BE2C (cell line): ENCODE measurements around the gene PIGH.

Experiments
- DNase-seq: peaks from one replicate; pipeline ENCODE4 v3.0.0-alpha.2; 2020
- H3K27me3 ChIP-seq: fragments of 250-450 bp; sonication (Bioruptor Pico); 2 replicates; pipeline ENCODE4 v1.5.1; 2020; ENCODE audit warnings: mild to moderate bottlenecking
- H3K36me3 ChIP-seq: fragments of 250-450 bp; sonication (Bioruptor Pico); 2 replicates; pipeline ENCODE4 v1.5.1; 2020; ENCODE audit warnings: mild to moderate bottlenecking
- H3K4me1 ChIP-seq: fragments of 250-450 bp; sonication (Bioruptor Pico); 2 replicates; pipeline ENCODE4 v1.5.1; 2020
- H3K4me3 ChIP-seq: 2 replicates; pipeline ENCODE4 v1.5.1; 2011; ENCODE audit warnings: low read depth, low read length
- H3K9me3 ChIP-seq: fragments of 250-450 bp; sonication (Bioruptor Pico); 2 replicates; pipeline ENCODE4 v1.5.1; 2020
- CTCF ChIP-seq: IDR thresholded peaks from 2 replicates; pipeline ENCODE4 v1.5.1; 2012; ENCODE audit warnings: mild to moderate bottlenecking, low read depth, low read length

The PIGH gene

GRCh38 chr14:67571275-67571990 lies 28.6 kb downstream of the PIGH start:
- H3K36me3 ChIP-seq = no peaks in the 10 kb centered on the region
- no peaks in the 10 kb centered on the region for H3K4me1 ChIP-seq
- H3K4me3 ChIP-seq = no peak overlapping the region
- TF ChIP-seq CTCF = peak; percentile 98
- no peaks in the 10 kb centered on the region for H3K9me3 ChIP-seq
- peak; percentile 73 for DNase-seq
- H3K27me3 ChIP-seq = no peaks in the 10 kb centered on the region

- Histone ChIP-seq H3K4me3 (no peak overlapping the region), H3K27me3 (no peaks in the 10 kb centered on the region), H3K9me3 (no peaks in the 10 kb centered on the region), H3K4me1 (no peaks in the 10 kb centered on the region), H3K36me3 (no peaks in the 10 kb centered on the region)
- TF ChIP-seq CTCF = no peak
- no peak for DNase-seq
Measured at GRCh38 chr14:67570453-67570852, 29.6 kb downstream of the PIGH start.

- Histone ChIP-seq H3K4me3 (no peak overlapping the region), H3K9me3 (no peaks in the 10 kb centered on the region), H3K27me3 (no peaks in the 10 kb centered on the region), H3K36me3 (no peaks in the 10 kb centered on the region), H3K4me1 (no peaks in the 10 kb centered on the region)
- TF ChIP-seq CTCF = no peak
- no peak for DNase-seq
Measured at GRCh38 chr14:67569651-67570290, 30.3 kb downstream of the PIGH start.

GRCh38 chr14:67569011-67569650 lies 30.9 kb downstream of the PIGH start:
- no peaks in the 10 kb centered on the region for H3K9me3 ChIP-seq
- H3K4me1 ChIP-seq = no peaks in the 10 kb centered on the region
- TF ChIP-seq CTCF = no peak
- no peaks in the 10 kb centered on the region for H3K36me3 ChIP-seq
- peak; percentile 34 for DNase-seq
- no peaks in the 10 kb centered on the region for H3K27me3 ChIP-seq
- no peak overlapping the region for H3K4me3 ChIP-seq

GRCh38 chr14:67567654-67568053 lies 32.4 kb downstream of the PIGH start:
- H3K36me3 ChIP-seq = no peaks in the 10 kb centered on the region
- no peaks in the 10 kb centered on the region for H3K27me3 ChIP-seq
- no peak for TF ChIP-seq CTCF
- no peaks in the 10 kb centered on the region for H3K4me1 ChIP-seq
- no peaks in the 10 kb centered on the region for H3K9me3 ChIP-seq
- no peak for DNase-seq
- H3K4me3 ChIP-seq = no peak overlapping the region

GRCh38 chr14:67566908-67567307 lies 33.2 kb downstream of the PIGH start:
- no peaks in the 10 kb centered on the region for H3K36me3 ChIP-seq
- no peaks in the 10 kb centered on the region for H3K9me3 ChIP-seq
- no peak overlapping the region for H3K4me3 ChIP-seq
- DNase-seq = no peak
- no peak for TF ChIP-seq CTCF
- H3K27me3 ChIP-seq = no peaks in the 10 kb centered on the region
- H3K4me1 ChIP-seq = no peaks in the 10 kb centered on the region
